SU-DHL-6 (cell line): Measurements from ENCODE around the gene FSTL4.

Source experiments
- EZH2phosphoT487 ChIP-seq: fragments of 200-600 bp; sonication (generic), shearing (Covaris generic); conservative IDR thresholded peaks from 2 replicates; pipeline ENCODE4 v1.6.1; 2018; ENCODE audit warnings: mild to moderate bottlenecking, antibody characterized with exemption, low read length, moderate library complexity, mixed read lengths
- TF ChIP-seq, protein P1 (sequence below): fragments of 200-600 bp; sonication (generic); IDR thresholded peaks from one replicate; pipeline ENCODE4 v1.5.1; 2017; ENCODE audit warnings: antibody characterized with exemption, mild to moderate bottlenecking, low read length, moderate library complexity; ENCODE audit not compliant: insufficient read depth, poor library complexity, severe bottlenecking

DNA sequence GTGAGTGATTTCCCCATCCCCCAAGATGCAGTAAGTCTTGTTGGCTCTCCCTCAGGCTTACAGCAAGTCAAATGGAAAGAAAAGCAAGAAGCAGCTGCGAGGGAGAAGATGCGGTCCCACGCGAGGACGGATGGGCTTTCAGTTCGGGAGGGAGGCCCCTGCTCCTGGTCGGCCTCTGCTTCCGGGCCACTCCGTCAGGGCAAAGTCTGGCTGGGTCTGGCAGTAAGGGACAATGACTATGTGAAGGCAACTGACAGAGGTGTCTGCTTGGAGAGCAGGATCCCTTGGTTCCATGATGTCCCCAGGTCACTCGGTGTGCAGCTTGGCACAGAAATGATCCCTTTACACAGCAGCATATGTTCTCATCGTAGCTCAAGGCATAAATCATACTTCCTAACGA lies 413.8 kb downstream of the FSTL4 start:
- TF ChIP-seq EZH2phosphoT487 = no peak
- TF ChIP-seq, protein P1, sequence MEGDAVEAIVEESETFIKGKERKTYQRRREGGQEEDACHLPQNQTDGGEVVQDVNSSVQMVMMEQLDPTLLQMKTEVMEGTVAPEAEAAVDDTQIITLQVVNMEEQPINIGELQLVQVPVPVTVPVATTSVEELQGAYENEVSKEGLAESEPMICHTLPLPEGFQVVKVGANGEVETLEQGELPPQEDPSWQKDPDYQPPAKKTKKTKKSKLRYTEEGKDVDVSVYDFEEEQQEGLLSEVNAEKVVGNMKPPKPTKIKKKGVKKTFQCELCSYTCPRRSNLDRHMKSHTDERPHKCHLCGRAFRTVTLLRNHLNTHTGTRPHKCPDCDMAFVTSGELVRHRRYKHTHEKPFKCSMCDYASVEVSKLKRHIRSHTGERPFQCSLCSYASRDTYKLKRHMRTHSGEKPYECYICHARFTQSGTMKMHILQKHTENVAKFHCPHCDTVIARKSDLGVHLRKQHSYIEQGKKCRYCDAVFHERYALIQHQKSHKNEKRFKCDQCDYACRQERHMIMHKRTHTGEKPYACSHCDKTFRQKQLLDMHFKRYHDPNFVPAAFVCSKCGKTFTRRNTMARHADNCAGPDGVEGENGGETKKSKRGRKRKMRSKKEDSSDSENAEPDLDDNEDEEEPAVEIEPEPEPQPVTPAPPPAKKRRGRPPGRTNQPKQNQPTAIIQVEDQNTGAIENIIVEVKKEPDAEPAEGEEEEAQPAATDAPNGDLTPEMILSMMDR = no peak
